Muscle of back (tissue), 11 donors: ENCODE data around the gene AMH. TPM values are rescaled to one million over a fixed set of nuclear protein-coding genes. Genes with fewer than 3 reads are reported as not detected.

Source experiments
- DNase-seq, 3 donors: peaks; one replicate each; pipeline versions ENCODE4 v3.0.0 to v3.0.0-alpha.2; 2013
- polyA plus RNA-seq, 10 donors: library from polyadenylated mRNA; unstranded; fragments of 120-200 nt; gene quantifications; one replicate each; pipeline ENCODE4 v1.2.1, GENCODE V29; 2013; ENCODE audit not compliant: insufficient read length in 10 of 10

The AMH gene
- polyA plus RNA-seq, 10 donors = 1.4 to 6.6 (median 3.0) TPM

DNA sequence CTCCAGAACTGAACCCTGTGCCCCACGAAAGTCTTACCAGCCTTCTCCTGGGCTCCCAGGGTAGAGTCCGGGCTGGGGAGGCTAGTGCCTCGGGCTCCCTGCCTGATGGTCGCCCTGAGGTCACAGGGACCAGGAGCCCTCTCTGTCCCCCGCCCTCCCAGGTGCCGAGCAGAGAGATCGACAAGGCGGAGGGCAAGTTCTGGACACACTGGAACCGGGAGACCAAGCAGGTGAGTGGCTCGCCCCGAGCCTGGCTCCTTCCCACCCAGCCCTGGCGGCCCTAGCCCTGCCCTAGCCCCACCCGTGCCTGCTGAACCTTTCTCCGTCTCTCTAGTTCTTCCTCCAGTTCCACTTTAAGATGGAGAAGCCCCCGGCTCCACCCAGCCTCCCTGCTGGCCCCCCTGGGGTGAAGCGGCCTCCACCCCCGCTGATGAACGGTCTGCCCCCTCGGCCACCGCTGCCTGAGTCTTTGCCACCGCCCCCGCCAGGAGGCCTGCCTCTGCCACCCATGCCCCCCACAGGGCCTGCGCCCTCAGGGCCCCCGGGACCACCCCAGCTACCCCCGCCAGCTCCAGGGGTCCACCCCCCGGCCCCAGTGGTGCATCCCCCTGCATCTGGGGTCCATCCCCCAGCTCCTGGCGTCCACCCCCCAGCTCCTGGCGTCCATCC, 1.6 kb upstream of the AMH start:
- no peak for DNase-seq

DNA sequence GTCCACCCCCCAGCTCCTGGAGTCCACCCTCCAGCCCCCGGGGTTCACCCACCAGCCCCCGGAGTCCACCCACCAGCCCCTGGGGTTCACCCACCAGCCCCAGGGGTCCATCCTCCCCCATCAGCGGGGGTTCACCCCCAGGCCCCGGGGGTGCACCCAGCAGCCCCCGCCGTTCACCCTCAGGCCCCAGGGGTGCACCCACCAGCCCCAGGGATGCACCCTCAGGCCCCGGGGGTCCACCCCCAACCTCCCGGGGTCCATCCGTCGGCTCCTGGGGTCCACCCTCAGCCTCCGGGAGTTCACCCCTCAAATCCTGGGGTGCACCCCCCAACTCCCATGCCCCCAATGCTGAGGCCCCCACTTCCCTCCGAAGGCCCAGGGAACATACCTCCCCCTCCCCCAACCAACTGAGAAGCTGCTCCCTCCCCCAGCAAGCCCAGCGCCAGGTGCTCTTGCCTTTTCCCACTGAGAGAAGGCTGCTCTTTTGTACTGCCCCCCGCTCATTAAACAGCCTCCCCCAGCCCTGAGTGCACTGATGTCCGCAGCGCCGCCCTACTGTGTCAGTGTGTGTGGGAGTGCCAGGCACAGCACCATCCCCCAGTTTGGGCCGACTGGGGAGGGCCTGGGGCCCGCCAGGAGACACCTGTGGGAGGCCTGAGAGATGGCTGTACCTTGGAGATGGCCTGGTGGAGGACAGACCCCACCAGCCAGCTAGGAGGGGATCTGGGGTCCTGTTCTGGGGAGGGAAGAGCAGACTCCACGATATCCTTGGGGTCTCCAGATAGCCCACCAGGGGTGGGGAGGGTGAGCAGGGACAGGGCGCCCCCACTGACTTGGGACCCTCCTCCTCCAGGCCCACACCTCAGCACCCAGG, 750 bp upstream of the AMH start:
- DNase-seq = peak in 1 of 3 donors; percentile 30

DNA sequence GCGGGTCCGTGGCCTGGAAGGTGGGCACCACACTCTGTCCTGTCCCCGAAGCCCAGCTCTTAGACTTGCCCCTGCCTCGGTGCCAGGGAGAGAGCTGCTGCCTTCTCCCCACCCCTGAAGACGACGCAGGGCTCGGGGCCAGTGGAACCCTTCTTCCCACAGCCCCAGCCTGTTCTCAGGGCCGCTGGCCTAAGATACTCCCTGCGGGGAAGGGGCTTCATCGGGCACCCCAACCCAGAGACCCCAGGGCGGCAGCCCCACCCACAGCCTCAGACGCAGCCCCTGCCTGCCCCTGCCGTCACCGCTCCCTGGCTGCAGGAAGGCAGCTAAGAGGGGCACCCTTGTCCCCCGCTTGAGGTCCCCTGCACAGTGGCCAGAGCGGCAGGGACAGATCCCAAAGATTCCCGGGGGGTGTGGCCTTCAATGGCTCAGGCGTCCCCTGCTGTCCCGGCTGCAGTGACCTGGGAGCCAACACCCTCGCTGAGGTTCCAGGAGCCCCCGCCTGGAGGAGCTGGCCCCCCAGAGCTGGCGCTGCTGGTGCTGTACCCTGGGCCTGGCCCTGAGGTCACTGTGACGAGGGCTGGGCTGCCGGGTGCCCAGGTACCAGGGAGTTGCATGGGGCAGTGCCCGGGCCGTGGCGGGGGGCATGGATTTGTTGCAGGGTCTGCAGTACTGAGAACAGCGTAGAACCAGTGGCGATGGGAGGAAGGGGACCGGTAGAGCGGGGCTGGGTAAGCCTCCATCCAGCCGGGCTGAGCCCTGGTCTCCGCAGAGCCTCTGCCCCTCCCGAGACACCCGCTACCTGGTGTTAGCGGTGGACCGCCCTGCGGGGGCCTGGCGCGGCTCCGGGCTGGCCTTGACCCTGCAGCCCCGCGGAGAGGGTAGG, 1.0 kb downstream of the AMH start:
- DNase-seq = no peak

DNA sequence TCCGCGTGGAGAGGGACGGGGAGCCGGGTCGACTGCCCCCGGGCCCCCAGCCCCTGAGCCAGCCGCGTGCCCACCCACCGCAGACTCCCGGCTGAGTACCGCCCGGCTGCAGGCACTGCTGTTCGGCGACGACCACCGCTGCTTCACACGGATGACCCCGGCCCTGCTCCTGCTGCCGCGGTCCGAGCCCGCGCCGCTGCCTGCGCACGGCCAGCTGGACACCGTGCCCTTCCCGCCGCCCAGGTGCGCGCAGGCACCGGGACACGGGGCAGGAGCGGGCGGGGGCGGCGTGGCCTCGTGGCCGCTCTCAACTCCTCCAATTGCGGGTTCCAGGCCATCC, 1.6 kb downstream of the AMH start:
- DNase-seq = no peak

DNA sequence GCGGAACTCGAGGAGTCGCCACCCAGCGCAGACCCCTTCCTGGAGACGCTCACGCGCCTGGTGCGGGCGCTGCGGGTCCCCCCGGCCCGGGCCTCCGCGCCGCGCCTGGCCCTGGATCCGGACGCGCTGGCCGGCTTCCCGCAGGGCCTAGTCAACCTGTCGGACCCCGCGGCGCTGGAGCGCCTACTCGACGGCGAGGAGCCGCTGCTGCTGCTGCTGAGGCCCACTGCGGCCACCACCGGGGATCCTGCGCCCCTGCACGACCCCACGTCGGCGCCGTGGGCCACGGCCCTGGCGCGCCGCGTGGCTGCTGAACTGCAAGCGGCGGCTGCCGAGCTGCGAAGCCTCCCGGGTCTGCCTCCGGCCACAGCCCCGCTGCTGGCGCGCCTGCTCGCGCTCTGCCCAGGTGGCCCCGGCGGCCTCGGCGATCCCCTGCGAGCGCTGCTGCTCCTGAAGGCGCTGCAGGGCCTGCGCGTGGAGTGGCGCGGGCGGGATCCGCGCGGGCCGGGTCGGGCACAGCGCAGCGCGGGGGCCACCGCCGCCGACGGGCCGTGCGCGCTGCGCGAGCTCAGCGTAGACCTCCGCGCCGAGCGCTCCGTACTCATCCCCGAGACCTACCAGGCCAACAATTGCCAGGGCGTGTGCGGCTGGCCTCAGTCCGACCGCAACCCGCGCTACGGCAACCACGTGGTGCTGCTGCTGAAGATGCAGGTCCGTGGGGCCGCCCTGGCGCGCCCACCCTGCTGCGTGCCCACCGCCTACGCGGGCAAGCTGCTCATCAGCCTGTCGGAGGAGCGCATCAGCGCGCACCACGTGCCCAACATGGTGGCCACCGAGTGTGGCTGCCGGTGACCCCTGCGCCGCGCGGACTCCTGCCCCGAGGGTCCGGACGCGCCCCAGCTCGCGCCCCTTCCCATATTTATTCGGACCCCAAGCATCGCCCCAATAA, 2.3 kb downstream of the AMH start:
- DNase-seq = peak in 1 of 3 donors; percentile 52

DNA sequence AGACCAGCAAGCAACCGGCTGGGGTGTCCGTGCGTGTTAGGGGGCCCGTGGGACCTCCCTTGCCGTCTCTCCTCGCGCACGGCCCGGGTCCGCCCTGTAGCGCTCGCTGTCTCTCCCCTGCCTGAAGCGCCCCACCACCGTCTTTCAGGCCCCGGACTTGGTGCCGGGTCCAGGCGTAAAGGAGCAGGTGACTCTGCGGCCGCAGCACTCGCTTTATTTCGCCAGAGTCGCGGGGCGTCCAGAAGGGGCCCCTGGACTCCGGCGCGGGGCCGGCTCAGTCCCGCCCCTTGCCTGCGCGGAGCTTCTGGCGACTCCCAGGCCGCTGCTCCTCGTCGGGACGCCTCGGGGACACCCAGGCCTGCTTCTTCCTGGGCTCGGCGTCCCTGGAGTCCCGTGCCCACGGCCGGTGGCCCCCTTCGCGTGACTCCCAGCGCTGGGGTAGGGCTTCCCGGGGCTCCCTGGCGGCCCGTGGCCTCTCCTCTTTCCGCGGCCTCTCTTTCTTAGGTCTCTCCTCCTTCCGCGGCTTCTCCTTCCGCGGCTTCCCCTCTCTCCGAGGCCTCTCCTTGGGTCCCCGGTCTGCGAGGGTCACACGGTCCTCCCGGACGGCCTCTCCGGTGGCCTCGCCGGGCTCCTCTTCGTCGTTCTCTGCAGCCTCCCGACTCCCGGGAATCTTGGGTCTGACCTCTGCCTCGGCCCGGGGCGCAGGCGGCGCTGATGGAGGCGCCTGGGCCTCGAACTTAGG, 3.1 kb downstream of the AMH start:
- DNase-seq = peak in 1 of 3 donors; percentile 47

DNA sequence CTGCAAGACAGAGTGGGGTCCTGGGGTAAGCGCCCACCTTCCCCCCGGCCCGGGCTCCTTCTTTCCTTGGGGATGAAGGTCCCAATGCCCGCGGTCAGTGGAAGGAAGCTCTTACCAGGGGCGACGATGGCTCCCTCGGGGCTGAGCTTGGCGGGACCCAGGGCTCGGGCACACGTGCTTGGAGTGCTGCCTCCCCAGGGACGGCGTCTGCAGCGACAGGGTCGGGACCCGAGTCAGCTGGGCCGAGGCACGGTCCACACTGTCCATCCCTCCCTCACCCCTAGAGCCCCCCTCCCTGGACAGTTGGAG, 3.6 kb downstream of the AMH start:
- no peak for DNase-seq

DNA sequence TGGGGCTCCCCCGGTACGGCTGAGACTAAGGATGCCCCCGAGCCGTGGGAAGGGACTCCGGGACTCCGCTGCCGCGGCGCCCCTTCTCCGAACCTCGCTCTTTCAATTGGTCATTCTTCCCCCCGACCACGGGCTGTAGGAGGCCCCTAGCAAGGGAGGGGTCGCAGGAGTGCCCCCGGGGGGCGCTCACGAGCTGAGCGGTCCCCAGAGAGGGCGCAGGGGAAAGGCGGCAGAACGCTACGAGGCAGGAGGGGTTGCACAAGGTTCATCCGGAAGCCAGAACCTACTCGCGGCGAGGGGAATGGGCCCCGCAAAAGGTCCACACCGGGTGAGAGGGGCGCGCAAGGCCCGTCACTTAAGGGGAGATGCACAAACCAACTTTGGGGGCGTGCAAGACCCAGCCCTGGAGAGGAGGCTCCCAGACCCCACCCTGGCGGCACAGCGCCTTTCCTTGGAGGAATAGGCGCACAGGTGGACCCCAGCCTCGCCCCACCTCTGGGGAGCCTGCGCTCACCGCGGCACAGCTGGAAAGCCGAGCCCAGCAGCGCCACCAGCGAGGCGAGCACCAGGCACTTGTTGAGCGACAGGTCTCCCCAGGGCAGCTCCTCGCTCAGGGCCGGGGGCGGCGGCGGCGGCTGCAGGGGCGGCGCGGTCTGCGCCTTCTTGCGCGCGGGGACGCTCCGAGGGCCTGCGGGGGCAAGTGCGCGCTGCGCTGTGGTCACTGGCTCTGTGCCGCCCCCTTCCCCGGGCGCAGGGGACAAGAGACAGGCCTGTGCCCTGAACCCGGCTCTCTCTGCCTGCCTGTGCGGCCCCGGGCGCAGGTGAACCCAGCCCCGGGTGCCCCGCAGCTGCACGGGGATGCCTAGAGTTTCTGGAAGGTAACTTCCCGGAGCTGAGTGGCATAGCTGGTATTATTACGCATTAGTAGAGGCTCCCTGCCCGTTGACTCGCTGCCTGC, 4.3 kb downstream of the AMH start:
- DNase-seq = no peak

DNA sequence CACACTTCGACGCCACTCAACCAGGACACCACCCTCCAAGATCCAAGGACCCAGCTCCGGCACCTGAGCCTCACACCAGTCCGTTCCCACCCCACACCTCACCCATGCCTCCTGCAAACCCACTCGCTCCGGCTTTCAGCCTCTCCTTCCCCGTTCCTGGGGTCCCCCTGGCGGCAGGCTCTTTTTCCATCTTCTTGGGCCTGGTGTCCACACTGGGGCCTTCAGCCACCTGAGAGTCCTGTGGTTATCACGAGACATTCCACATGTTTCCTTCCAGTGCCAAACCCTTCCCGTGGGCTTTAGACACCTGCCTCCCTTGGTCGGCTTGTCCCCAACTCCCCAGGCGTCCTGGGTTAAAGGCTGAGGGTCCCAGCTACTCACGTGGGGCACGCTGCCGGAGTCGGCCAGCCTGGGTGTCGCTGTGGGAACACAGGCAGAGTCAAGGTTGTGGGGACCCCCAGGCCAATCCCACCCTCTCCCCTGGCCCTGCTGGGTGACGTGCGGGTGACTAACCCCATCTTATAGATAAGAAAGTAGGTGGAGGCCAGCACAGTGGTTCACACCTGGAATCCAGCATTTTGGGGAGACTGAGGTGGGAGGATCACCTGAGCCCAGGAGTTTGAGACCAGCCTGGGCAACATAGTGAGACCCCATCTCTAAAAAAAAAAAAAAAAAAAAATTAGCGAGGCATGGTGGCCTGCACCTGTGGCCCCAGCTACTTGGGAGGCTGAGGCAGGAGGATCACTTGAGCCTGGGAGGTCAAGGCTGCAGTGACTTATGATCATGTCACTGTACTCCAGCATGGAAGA, 5.1 kb downstream of the AMH start:
- DNase-seq = peak in 1 of 3 donors; percentile 73

DNA sequence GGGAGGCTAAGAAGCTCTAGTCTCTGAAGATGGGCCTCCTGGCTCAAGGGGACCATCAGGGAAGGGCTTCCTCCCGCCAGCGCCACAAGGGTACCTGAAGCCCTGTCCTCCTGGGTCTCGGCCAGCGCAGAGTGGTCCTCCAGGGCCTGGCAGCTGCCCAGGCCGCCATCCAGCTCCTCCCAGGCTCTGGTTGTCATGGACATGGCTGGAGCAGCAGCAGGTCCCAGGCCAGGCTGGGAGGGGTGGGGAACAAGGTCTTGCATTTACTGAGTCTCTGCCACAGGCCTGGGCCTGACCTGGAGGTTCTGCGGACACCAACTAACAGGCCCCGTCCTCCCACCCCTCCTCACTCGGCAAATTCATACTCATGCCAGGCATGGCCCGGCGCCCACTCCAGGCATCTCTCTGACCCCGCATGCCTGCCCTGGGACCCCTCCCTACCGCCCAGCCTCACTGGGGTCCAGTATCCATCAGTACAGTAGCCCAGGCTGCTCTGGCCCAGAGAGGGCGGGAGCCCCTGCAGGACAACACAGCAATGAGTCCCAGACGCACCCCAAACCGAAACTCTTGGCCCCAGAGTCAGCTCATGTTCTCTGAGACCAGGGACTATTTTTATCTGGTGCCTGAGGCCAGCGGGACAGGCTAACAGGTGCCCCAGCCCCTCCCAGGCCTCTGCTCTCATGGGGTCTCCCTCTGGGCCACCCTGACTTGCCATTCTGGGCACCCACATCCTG, 6.2 kb downstream of the AMH start:
- no peak for DNase-seq

DNA sequence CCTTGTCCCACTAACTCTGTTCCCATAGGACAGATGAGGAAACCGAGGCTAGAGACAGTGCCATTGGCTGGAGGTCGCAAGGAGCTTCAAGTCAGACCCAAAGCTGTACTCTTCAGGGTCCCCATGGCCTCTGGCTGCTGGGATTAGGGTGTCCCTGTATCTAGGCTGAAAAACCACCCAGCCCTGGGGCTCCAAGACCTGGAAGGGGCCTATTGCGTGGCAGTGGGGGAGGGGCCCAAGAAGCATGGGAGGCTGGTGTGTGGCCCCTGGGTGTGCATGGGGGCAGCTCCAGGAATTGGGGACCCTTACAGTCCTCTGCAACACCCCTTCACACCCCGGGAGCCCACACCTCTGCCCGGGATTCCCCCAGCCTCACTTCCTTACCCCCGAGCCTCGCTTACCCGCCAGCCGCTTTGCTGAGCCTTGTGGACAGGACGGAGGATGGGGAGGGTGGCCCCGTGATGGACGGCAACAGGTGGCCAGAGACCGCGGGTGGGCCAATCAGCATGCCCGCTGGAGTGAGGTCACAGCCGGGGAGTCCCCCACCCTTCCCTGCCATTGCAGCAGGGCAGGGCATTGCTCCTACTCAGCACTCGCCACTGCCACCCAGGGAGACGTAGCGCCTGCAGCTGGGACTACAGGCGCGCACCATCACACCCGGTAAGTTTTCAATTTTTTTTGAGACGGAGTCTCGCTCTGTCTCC, 7.0 kb downstream of the AMH start, which contains the start of gene JSRP1:
Gene JSRP1, minus strand, starts transcription at position 436 of the 704 bp plus-strand sequence. CDS start 1,103 bp downstream, outside the sequence.
- peak; percentile 80 to 85 (median 81) for DNase-seq

DNA sequence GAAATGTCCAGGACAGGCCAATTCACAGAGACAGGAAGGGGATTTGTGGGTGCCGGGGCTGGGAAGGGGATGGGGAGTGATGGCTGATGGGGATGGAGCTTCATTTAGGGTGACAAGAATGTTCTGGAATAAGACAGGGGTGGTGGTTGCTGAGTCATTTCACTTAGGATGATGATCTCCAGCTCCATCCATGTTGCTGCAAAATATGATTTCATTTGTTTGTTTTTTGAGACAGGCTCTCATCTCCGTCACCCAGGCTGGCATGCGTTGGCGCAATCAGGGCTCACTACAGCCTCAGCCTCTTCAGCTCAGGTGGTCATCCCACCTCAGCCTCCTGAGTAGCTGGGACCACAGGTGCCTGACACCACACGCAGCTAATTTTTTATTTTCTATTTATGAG, 10.2 kb downstream of the AMH start:
- peak in 1 of 3 donors; percentile 0 for DNase-seq

DNA sequence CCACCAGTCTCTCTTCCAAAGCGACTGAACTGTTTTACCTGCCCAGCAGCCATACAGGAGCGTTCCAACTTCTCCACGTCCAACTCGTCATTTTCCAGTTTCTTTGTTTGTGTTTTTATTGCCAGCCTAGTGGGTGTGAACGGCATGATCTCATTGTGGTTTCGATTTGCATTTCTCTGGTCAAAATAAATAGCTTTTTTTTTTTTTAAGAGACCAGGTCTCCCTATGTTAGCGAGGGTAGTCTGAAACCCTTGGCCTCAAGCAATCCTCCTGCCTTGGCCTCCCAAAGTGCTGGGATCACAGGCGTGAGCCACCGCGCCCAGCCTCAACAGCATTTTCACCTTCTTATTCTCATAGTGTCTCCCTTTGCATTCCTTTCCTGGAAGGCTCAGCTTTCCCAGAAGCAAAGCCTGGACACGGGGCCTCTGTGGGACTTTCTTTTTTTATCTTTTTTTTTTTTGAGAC, 11.2 kb downstream of the AMH start:
- DNase-seq = peak in 1 of 3 donors; percentile 12

DNA sequence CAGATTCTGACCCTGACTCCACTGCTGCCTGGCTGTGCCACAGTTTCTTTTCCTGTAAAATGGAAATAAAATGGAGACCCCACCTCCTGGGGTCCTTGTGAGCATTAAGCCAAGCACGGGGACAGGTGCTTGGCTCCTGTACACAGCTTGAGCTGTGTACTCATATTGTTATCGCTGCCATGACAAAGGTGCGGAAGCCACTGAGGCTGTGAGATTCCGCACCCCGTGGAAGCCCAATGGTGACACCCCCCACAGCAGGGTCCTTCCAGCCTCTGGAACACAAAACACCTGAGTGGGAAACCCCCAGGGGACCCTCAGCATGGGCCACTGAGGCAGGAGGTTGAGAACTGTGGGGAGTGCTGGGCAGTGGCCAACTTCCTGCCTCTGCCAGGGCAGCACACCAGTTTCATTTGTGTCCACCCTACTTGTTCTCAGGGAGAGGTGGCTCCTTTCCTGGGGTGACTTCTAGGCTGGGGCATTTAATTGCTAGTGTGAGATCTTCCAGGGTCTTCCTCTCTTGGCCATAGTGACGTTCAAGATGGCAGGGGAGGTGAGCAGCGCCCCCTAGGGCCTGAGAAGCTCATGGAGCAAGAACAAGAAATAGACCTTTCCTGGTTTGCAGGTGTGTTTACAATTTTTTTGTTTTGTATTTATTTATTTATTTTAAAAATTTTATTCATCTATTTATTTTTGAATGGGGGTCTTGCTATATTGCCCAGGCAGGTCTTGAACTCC, 12.5 kb downstream of the AMH start:
- no peak for DNase-seq

DNA sequence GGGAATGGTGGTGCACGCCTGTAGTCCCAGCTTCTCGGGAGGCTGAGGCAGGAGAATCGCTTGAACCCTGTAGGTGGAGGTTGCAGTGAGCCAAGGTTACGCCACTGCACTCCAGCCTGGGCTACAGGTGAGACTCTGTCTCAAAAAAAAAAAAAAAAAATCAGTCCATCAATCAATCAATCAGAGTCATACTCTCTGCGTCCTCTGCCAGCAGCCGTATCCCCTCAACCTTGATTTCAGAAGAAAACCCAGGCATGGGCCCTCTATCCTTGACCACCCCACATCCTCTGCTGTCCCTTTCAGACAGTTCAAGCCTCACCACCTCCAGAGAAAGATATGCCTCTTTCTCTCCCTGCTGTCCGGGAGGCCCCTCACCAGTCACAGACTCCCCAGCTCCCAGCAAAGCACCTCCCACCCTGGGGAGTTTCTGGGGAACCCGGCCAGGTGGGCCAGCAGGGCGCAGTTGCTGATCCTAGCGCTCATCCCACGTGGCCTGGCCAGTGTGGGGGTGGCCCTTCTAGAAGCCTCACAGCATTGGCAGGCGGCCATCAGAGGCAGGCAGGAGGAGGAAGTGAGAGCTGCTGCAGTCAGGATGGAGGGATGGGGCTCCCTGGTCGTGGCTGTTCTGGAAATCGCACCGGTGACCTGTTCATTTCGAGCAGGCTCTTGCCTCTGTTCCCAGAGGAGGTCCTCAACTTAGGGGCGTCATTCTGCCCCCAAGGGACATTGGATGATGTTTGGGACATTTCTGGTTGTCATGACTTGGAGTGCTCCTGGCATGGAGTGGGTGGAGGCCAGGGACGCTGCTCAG, 17.3 kb downstream of the AMH start:
- DNase-seq = peak; percentile 70 to 87 (median 71)
